MM.1S (cell line): Measurements from ENCODE around the gene ENOX1.

Experiments used
- EZH2 ChIP-seq: fragments of 300-600 bp; sonication (generic); optimal IDR thresholded peaks from 2 replicates; pipeline ENCODE3; 2017; ENCODE audit warnings: low read depth, mild to moderate bottlenecking, antibody characterized with exemption, low read length, mixed read lengths
- EZH2phosphoT487 ChIP-seq: fragments of 300-600 bp; sonication (generic); IDR thresholded peaks from 2 replicates; pipeline ENCODE4 v1.6.1; 2018; ENCODE audit warnings: antibody characterized with exemption, low read length
- TF ChIP-seq, protein P1 (sequence below): fragments of 300-600 bp; sonication (generic); IDR thresholded peaks from 2 replicates; pipeline ENCODE4 v1.5.1; 2016; ENCODE audit warnings: antibody characterized with exemption, low read length, mixed read lengths

DNA sequence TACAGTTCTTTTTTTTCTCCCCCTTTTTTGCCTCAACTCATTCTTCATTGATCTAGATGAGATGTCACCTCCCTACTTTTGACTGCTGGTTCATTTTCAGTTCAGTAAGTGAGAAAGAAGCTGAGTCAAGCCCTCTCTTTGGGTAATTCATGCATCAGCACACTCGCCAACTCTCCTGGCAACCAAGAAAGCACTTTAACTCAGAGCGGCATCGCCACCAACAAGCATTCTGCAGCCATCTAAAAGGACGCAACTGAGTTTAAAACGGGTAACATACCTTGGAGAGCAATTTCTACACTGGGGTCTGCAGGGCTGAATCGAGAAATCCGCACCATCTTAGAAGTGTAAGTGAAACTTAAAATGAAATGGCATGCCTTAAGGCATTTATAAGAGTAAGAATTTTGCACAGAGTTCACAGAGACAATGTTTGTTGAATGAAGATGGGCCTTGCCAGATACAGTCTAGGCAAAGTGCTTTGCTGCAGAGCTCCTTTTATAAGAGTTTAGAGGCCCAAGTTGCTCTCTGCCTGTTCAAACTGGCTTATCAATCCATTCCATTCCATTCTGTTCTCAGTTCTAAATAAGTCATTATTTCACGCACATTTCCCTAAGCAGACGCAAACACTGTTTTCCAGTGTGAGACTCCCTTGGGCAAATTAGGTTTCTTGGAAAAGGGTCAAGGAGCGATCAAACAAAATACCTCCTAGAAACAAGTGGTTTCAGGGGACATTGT lies 338.0 kb downstream of the ENOX1 start:
- TF ChIP-seq, protein P1, sequence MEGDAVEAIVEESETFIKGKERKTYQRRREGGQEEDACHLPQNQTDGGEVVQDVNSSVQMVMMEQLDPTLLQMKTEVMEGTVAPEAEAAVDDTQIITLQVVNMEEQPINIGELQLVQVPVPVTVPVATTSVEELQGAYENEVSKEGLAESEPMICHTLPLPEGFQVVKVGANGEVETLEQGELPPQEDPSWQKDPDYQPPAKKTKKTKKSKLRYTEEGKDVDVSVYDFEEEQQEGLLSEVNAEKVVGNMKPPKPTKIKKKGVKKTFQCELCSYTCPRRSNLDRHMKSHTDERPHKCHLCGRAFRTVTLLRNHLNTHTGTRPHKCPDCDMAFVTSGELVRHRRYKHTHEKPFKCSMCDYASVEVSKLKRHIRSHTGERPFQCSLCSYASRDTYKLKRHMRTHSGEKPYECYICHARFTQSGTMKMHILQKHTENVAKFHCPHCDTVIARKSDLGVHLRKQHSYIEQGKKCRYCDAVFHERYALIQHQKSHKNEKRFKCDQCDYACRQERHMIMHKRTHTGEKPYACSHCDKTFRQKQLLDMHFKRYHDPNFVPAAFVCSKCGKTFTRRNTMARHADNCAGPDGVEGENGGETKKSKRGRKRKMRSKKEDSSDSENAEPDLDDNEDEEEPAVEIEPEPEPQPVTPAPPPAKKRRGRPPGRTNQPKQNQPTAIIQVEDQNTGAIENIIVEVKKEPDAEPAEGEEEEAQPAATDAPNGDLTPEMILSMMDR = no peak
- TF ChIP-seq EZH2 (no peak), EZH2phosphoT487 (no peak)
